Kidney (tissue), 14 donors: ENCODE data around the gene ABLIM3. TPM values are rescaled to one million over a fixed set of nuclear protein-coding genes. Genes with fewer than 3 reads are reported as not detected.

ENCODE experiments used
- DNase-seq, 5 donors: peaks; one replicate each; pipeline ENCODE4 v3.0.0-alpha.2; 2013 to 2020
- FAIRE-seq: peaks from 2 replicates; lab custom pipeline; 2012; peaks lifted over from hg19 to GRCh38; lab: Jason Lieb, UNC
- H3K27ac ChIP-seq, 2 donors: one replicate each; pipeline ENCODE4 v1.7.0; 2013; ENCODE audit warnings: low read depth in 2 of 2, low read length in 2 of 2, inconsistent platforms in 1 of 2
- H3K27me3 ChIP-seq: one replicate; pipeline ENCODE4 v1.7.1; 2013; ENCODE audit warnings: low read length, inconsistent platforms; ENCODE audit not compliant: control insufficient read depth, insufficient read depth
- H3K36me3 ChIP-seq, 3 donors: one replicate each; pipeline versions ENCODE4 v1.7.0 to v1.7.1; 2013; ENCODE audit warnings: low read length in 3 of 3, control low read depth in 1 of 3, inconsistent platforms in 1 of 3; ENCODE audit not compliant: insufficient read depth in 3 of 3, control insufficient read depth in 2 of 3
- H3K4me1 ChIP-seq, 3 donors: one replicate each; pipeline versions ENCODE4 v1.7.0 to v1.7.1; 2013; ENCODE audit warnings: low read length in 3 of 3, inconsistent platforms in 1 of 3, low read depth in 1 of 3; ENCODE audit not compliant: control insufficient read depth in 2 of 3, insufficient read depth in 2 of 3
- H3K4me3 ChIP-seq, 3 donors: one replicate each; pipeline versions ENCODE4 v1.7.0 to v1.8.1; 2013; ENCODE audit warnings: low read length in 3 of 3, control low read depth in 1 of 3, inconsistent platforms in 1 of 3
- H3K9ac ChIP-seq, 3 donors: one replicate each; pipeline versions ENCODE4 v1.7.0 to v1.7.1; 2013; ENCODE audit warnings: low read length in 3 of 3, control low read depth in 1 of 3, inconsistent platforms in 1 of 3
- H3K9me3 ChIP-seq, 3 donors: one replicate each; pipeline versions ENCODE4 v1.7.0 to v1.7.1; 2013; ENCODE audit warnings: low read length in 3 of 3, control low read depth in 1 of 3, inconsistent platforms in 1 of 3; ENCODE audit not compliant: control insufficient read depth in 2 of 3, insufficient read depth in 1 of 3
- intact Hi-C: fragments of 100-400 bp; cut with DNase I; formaldehyde crosslinking; loops from one replicate; pipeline ENCODE4 v1.11.1; 2022
- polyA plus RNA-seq: library from polyadenylated mRNA; stranded (reverse); fragments of 350-450 nt; fragmentation: Illumina TruSeq; extraction: RNeasy Lipid Tissue Mini Kit (QIAGEN cat#74804); gene quantifications from one replicate; pipeline ENCODE4 v1.2.3, GENCODE V29; 2014; ENCODE audit warnings: low read depth, low replicate concordance; ENCODE audit not compliant: insufficient read depth
- total RNA-seq: library from RNA; stranded (reverse); fragmentation: NEBNext Ultra II Directional; extraction: Animal tissue kit (Norgen Biotek cat#: 25700); gene quantifications from one replicate; pipeline ENCODE4 v1.2.1, GENCODE V29; 2021
- TF ChIP-seq, protein P1 (sequence below): IDR thresholded peaks from 3 replicates; pipeline ENCODE4 v1.5.1; 2012; ENCODE audit warnings: mild to moderate bottlenecking, moderate library complexity, borderline replicate concordance; ENCODE audit not compliant: insufficient read depth; ENCODE audit errors: extremely low read depth
- donor health status: control.
- donor health status: control.
- donor health status: control.
- donor health status: control.
- donor health status: control.
- donor health status: DM: yes; HTN: yes; CAD: no.
- donor health status: Normal renal cell carcinoma (clear cell type).

ABLIM3 gene
- total and polyA plus RNA-seq, 2 donors from 2014 or later: 20.1 to 21.7 TPM

- intact Hi-C loops: no loop called here
- Histone ChIP-seq H3K9ac (no peak overlapping the region), H3K9me3 (no peaks in the 10 kb centered on the region), H3K27me3 (no peaks in the 10 kb centered on the region), H3K27ac (no peak overlapping the region), H3K36me3 (no peaks in the 10 kb centered on the region), H3K4me1 (no peaks in the 10 kb centered on the region), H3K4me3 (no peak overlapping the region)
- DNase-seq (no peak), FAIRE-seq (no peak)
- TF ChIP-seq, protein P1, sequence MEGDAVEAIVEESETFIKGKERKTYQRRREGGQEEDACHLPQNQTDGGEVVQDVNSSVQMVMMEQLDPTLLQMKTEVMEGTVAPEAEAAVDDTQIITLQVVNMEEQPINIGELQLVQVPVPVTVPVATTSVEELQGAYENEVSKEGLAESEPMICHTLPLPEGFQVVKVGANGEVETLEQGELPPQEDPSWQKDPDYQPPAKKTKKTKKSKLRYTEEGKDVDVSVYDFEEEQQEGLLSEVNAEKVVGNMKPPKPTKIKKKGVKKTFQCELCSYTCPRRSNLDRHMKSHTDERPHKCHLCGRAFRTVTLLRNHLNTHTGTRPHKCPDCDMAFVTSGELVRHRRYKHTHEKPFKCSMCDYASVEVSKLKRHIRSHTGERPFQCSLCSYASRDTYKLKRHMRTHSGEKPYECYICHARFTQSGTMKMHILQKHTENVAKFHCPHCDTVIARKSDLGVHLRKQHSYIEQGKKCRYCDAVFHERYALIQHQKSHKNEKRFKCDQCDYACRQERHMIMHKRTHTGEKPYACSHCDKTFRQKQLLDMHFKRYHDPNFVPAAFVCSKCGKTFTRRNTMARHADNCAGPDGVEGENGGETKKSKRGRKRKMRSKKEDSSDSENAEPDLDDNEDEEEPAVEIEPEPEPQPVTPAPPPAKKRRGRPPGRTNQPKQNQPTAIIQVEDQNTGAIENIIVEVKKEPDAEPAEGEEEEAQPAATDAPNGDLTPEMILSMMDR: no peak
Observed at GRCh38 chr5:149261246-149261645, 120.0 kb downstream of the ABLIM3 start.

DNA sequence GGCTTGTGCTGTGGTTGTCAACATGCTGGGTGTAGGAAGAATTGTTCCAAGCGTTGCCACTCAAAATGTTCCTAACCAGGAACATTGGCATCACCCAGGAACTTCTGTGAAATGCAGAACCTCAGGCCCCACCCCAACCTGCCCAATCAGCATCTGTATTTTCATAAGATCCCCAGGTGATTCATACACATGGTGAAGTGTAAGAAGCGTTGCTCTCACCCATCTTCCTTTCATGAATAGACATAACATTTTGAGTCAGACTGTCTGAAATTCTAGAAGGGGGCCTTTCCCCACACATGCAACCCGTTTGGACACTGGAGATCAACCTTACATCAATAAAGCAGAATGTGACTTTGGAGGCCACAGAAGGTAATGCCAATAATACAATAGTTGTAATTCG is 121.0 kb downstream of the ABLIM3 start:
- Histone ChIP-seq H3K27ac (no peak overlapping the region), H3K4me3 (no peak overlapping the region), H3K36me3 (no peaks in the 10 kb centered on the region), H3K27me3 (no peaks in the 10 kb centered on the region), H3K4me1 (no peaks in the 10 kb centered on the region), H3K9me3 (no peaks in the 10 kb centered on the region), H3K9ac (no peak overlapping the region)
- intact Hi-C loops: no loop called here
- FAIRE-seq (no peak), DNase-seq (no peak)
- TF ChIP-seq, protein P1: no peak

DNA sequence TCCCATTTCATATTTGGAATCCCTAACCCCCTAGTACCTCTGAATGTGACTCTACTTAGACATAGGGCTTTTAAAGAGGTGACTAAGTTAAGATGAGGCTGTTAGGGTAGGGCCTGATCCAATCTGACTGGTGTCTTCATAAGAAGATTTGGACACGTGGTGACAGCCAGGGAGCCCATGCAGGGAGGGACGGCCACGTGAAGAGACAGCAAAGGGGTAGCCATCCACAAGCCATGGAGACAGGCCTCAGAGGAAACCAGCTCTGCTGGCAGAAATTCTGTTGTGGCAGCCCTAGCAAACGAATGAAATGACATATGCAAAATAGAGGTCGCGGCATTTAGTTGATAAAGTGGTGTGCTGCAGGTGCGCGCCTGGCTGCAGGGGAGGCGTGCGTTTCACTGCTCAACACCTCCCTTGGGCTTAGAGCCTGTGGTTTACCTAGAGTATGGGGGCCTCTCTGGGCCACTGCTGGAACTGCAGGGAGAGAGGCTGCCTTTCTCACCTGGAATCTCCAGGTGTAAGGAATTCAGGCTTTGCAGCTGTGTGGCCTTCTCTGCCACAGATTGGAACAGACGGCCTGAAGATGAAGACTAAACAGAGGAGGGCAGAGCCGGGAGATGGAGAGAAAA is 123.3 kb downstream of the ABLIM3 start:
- H3K36me3 ChIP-seq: no peaks in the 10 kb centered on the region
- H3K27ac ChIP-seq: no peak overlapping the region
- TF ChIP-seq, protein P1: peak; percentile 42
- H3K27me3 ChIP-seq: no peaks in the 10 kb centered on the region
- intact Hi-C loops: no loop called here
- H3K4me3 ChIP-seq: no peak overlapping the region
- no peak overlapping the region for H3K9ac ChIP-seq
- peaks cover 0 to 8% (median 5%) of the 10 kb centered on the region in 3 donors for H3K9me3 ChIP-seq
- H3K4me1 ChIP-seq: no peaks in the 10 kb centered on the region
- DNase-seq (peak in 3 of 5 donors; percentile 41 to 49 (median 44)), FAIRE-seq (no peak)

DNA sequence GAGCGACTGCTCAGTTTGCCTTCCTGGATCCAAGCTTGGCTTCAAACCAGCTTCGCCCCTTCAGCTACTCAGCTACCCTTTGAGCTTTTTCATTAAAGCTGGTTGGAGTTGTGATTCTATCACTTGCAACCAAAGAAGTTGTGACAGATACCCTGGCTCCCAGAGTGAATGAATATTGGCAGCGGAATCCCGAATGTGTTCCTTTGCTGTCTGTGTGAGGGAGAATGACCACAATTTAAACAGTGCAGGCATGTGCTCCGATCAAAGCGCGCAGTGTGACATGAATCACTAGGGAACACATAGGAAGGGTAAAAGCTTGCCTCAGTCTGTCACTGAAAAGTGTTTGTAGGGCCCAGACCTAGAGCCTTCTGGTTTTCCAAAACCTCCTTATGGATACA is 123.8 kb downstream of the ABLIM3 start:
- no peak for DNase-seq
- H3K4me1 ChIP-seq: no peaks in the 10 kb centered on the region
- H3K9me3 ChIP-seq: peaks cover 0 to 8% (median 5%) of the 10 kb centered on the region in 3 donors
- H3K27ac ChIP-seq: no peak overlapping the region
- TF ChIP-seq, protein P1: no peak
- no peak overlapping the region for H3K9ac ChIP-seq
- H3K36me3 ChIP-seq: no peaks in the 10 kb centered on the region
- FAIRE-seq: no peak
- H3K4me3 ChIP-seq: no peak overlapping the region
- no peaks in the 10 kb centered on the region for H3K27me3 ChIP-seq
- intact Hi-C loops: no loop called here
